Lower leg skin (tissue), 3 donors: Measurements from ENCODE around the gene ATG4B.

Experiments used
- CTCF ChIP-seq, 3 donors: fragments of 450-650 bp; IDR thresholded peaks; one replicate each; pipeline ENCODE4 v1.5.1; 2016; ENCODE audit warnings: antibody characterized with exemption in 3 of 3, mild to moderate bottlenecking in 3 of 3, moderate library complexity in 2 of 3
- POLR2A ChIP-seq, 2 donors: fragments of 450-650 bp; IDR thresholded peaks; one replicate each; pipeline ENCODE4 v1.6.1; 2016 to 2017; ENCODE audit warnings: antibody characterized with exemption in 2 of 2, mild to moderate bottlenecking in 1 of 2, moderate library complexity in 1 of 2

GRCh38 chr2:241657786-241658254 lies 20.3 kb downstream of the ATG4B start:
- no peak for TF ChIP-seq CTCF (IDR thresholded peaks at IDR 0.05)
- no peak for TF ChIP-seq POLR2A (IDR thresholded peaks at IDR 0.05)
